DMS153 treated with DMSO at 0.1 percent for 48 hours (cell line): Measurements from ENCODE around the gene CLASP2.
"Not testable (repeated sequence)": the region's sequence is repeated elsewhere in the genome, so short reads cannot be mapped to it uniquely, and the experiment has no call there.

Experiments
- DNase-seq: peaks from one replicate; lab custom pipeline; 2025; ENCODE audit not compliant: unreplicated experiment; lab: John Stamatoyannopoulos, UW

CLASP2 gene

GRCh38 chr3:33458446-33458845 lies 259.6 kb downstream of the CLASP2 start:
- DNase-seq, result no peak

- no peak for DNase-seq
These were observed 261.3 kb downstream of the CLASP2 start for GRCh38 chr3:33456756-33457155.

GRCh38 chr3:33453331-33453761 lies 264.7 kb downstream of the CLASP2 start:
- DNase-seq, result no peak

- DNase-seq, result not testable (repeated sequence)
These were observed 266.1 kb downstream of the CLASP2 start for GRCh38 chr3:33451994-33452393.

GRCh38 chr3:33447958-33448357 lies 270.1 kb downstream of the CLASP2 start:
- DNase-seq, result no peak

- not testable (repeated sequence) for DNase-seq
These were observed 270.8 kb downstream of the CLASP2 start for GRCh38 chr3:33447256-33447625.
